H1 (cell line): ENCODE results near the gene SLITRK2.

ENCODE experiments used
- CEBPB ChIP-seq: IDR thresholded peaks from 2 replicates; pipeline ENCODE4 v1.6.1; 2012; ENCODE audit warnings: low read depth, low read length
- CTCF ChIP-seq, 3 experiments: IDR thresholded peaks; 1 replicate in 2 of 3; 2 replicates in 1 of 3; pipeline versions ENCODE4 v1.5.1 to v1.6.1; 2011; ENCODE audit warnings: low read length in 3 of 3, mild to moderate bottlenecking in 3 of 3, inconsistent platforms in 2 of 3, low read depth in 1 of 3, moderate library complexity in 1 of 3; ENCODE audit not compliant: insufficient read depth in 1 of 3; ENCODE audit errors: control extremely low read depth in 1 of 3
- JUND ChIP-seq: IDR thresholded peaks from 2 replicates; pipeline ENCODE4 v1.6.1; 2011; ENCODE audit warnings: mild to moderate bottlenecking, improper control_type of control experiment, low read length
- PHF8 ChIP-seq: fragments of 200-600 bp; sonication (generic); conservative IDR thresholded peaks from 2 replicates; pipeline ENCODE4 v1.7.1; 2012; ENCODE audit warnings: low read depth, mild to moderate bottlenecking, inconsistent platforms, low read length, moderate library complexity
- RAD21 ChIP-seq, 2 experiments: IDR thresholded peaks in 1 of 2; conservative IDR thresholded peaks in 1 of 2; 2 replicates each; pipeline ENCODE4 v1.6.1; 2011; ENCODE audit warnings: low read depth in 2 of 2, low read length in 2 of 2, improper control_type of control experiment in 1 of 2, inconsistent platforms in 1 of 2, mild to moderate bottlenecking in 1 of 2, moderate library complexity in 1 of 2
- RFX5 ChIP-seq: IDR thresholded peaks from 2 replicates; pipeline ENCODE4 v1.6.1; 2011; ENCODE audit warnings: low read depth, low read length, improper control_type of control experiment, borderline replicate concordance
- SIN3A ChIP-seq, 2 experiments: IDR thresholded peaks in 1 of 2; conservative IDR thresholded peaks in 1 of 2; 2 replicates each; pipeline ENCODE4 v1.6.1; 2011 to 2012; ENCODE audit warnings: low read length in 2 of 2, improper control_type of control experiment in 1 of 2, low read depth in 1 of 2, mild to moderate bottlenecking in 1 of 2

GRCh38 chrX:145792281-145792680, 25.3 kb upstream of the SLITRK2 start:
- no peak for TF ChIP-seq JUND
- TF ChIP-seq CEBPB, result no peak
- TF ChIP-seq RAD21 (IDR thresholded peaks at IDR 0.05 in 1 of 2, conservative IDR thresholded peaks at IDR 0.05 in 1 of 2; ENCODE audit: low read depth in 2 of 2, low read length in 2 of 2), result no peak
- no peak for TF ChIP-seq CTCF (IDR thresholded peaks at IDR 0.05; ENCODE audit: control extremely low read depth in 1 of 3, insufficient read depth in 1 of 3, low read depth in 1 of 3, low read length in 3 of 3)
- TF ChIP-seq SIN3A (conservative IDR thresholded peaks at IDR 0.05 in 1 of 2, IDR thresholded peaks at IDR 0.05 in 1 of 2; ENCODE audit: low read depth in 1 of 2, low read length in 2 of 2), result no peak
- no peak for TF ChIP-seq PHF8
- no peak for TF ChIP-seq RFX5
